ENCODE measurements around the gene AGT.
A peak's percentile ranks its signal among the peaks of the same experiment; 100 is the strongest.
"Not testable (repeated sequence)": the region's sequence is repeated elsewhere in the genome, so short reads cannot be mapped to it uniquely, and the experiment has no call there.

AGT gene

DNA sequence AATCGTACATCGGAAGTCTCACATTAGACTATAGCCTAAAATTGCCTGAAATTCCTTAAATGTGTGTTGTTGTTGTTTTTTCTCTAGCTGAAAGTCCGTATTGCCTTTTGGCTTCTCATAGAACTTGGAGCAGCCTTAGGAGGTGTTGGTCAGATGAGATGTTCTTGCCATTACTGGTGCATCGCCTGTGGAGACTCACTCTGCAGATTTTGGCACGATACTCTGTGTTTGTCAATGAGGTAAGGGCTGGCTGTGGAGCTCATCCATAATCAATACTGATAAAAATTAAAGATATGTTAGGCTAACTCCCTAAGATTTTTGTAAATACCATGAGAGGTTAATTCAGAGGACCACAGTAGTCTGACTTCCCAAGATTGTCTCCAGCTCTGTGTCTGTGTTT lies 28.9 kb downstream of the AGT start:
- DNase-seq = no peak

GRCh38 chr1:230684146-230684545 lies 29.8 kb downstream of the AGT start:
- no peak for DNase-seq

DNA sequence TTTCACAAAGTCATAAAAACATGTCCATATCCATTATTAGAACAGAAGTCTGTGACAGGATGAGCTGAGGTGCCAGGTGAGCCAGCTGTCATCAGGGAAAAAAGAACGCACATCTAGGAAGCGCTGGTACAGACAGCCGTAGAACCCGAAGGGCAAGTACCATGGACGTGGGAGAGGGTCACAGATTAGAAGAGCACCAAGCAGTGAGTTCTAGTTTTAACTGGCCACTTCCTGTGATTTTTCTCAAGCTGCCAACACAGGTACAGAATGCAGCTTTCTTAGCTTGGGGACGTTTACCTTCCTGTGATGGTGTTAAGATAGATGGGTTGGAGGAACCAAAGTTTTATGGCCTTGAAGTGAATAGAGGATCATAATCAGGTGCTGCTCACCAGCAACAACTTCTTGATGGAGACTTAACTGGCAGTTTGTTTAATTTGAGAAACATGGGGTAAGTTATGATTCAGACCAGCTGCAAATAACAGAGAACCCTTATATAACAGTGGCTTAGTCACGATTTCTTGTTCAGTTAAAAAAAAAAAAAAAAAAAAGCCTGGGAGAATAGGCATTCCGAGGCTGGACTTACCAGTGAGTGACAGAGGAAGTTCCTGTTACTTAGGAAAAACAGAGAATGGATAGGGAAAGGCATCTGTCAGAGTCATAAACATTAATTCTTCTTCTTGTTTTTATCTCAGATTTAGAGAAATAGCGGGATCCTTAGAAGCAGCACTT lies 30.9 kb downstream of the AGT start:
- no peak for DNase-seq

GRCh38 chr1:230682274-230682673 lies 31.6 kb downstream of the AGT start:
- no peak for DNase-seq

GRCh38 chr1:230681599-230681998 lies 32.3 kb downstream of the AGT start:
- peak; percentile 42 for DNase-seq

DNA sequence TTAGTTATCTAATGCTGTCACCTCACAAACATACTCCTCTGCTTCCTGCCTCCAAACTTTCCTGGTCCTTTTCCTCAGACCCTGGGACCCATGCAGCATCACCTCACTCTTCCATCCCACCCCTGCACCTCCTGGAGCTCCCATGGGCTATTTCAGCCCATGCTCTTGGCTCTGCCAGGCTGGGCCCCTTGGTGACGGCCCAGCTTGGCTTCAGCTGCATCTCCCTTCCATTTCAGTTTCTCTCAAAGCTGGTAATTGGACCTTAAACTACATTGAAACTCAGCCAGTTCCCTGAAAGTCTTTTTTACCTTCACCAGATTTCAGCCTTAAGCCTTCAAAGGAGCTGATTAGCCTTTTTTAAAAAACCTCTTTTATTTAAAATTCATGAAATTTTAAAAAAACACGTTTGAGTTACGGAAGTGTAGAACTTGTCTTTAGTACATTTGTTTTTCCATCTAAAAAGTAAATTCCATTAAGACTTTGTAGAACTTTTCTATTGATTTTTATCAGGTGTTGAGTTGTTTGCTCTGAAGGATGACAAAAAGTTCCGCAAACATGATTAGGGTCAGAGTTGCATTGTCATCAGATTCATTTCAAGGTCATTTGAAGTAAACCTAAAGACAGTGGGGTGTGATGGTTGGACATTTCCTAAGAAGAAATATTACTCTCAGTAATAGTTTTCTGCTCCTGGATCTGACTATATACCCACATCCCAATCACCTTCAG lies 33.5 kb downstream of the AGT start:
- no peak for DNase-seq

- DNase-seq = no peak
Measured at GRCh38 chr1:230679825-230680224, 34.1 kb downstream of the AGT start.

DNA sequence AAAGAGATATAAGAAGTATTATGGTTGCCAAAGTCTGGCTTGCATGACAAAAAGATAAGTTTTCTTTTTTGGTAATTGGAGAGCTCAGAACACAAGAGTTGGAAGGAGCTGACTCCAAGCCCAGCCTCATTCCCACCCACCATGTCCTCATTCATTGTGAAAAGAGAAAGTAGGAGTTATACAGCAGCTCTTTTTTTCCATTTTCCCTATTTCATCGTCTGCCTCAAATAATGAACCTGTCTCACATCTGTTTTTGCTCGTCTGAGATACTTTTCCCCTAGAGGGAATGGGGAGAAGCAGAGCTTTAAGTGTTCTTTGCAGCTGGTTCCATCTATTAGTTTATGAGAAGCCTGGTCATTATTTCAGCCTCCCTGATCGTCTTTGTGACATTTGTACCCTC lies 34.7 kb downstream of the AGT start:
- DNase-seq = no peak

GRCh38 chr1:230677200-230677599 lies 36.7 kb downstream of the AGT start:
- DNase-seq = no peak

DNA sequence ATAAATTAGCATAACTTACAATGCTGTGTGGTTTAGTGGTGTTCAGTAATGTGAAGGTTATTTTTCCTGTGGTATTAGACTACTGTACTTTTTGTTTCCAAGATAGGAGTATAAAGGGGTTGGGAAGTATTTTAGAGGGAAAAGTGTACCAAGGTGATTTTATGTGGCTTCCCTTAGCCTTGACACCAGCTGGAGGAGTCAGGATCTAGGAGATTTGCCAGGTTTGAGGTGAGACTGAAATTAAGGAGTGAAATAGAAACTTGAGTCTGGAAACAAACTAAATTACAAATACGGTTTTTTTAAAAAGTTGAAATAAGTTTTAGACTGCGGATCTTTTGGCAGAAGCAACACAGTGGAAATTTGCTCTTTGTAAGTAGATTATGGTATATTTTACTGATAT lies 39.3 kb downstream of the AGT start:
- no peak for DNase-seq

DNA sequence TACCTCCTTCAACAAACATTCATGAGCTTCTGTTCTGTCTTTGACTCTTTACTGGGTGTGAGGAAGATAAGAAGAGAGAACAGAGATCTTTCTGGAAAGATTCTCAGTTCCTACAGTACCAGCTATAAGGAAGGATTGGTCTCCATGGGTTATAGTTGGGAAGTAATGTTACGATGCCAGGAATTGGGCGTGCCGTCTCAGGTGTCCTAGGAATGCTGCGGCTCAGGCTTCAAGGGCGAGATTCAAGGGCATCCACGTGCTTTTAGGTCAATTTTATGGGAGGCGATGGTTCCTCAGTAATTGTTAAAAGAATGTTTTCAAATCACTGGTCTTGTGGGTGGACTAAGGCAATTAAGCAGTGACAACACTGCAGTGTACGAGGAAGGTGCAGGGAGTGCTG lies 44.4 kb downstream of the AGT start:
- DNase-seq = no peak

GRCh38 chr1:230668227-230668626 lies 45.7 kb downstream of the AGT start:
- DNase-seq = no peak

- DNase-seq = no peak
Measured at GRCh38 chr1:230661976-230662375, 51.9 kb downstream of the AGT start.

GRCh38 chr1:230658691-230659090 lies 55.2 kb downstream of the AGT start:
- DNase-seq = no peak

- not testable (repeated sequence) for DNase-seq
Measured at GRCh38 chr1:230658103-230658502, 55.8 kb downstream of the AGT start.

DNA sequence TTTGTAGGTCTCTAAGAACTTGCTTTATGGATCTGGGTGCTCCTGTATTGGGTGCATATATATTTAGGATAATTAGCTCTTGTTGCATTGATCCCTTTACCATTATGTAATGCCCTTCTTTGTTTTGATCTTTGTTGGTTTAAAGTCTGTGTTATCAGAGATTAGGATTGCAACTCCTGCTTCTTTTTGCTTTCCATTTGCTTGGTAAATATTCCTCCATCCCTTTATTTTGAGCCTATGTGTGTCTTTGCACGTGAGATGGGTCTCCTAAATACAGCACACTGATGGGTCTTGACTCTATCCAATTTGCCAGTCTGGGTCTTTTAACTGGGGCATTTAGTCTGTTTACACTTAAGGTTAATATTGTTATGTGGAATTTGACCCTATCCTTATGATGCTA lies 57.2 kb downstream of the AGT start:
- DNase-seq = not testable (repeated sequence)
